ENCODE results near the gene CA12.

Gene CA12

DNA sequence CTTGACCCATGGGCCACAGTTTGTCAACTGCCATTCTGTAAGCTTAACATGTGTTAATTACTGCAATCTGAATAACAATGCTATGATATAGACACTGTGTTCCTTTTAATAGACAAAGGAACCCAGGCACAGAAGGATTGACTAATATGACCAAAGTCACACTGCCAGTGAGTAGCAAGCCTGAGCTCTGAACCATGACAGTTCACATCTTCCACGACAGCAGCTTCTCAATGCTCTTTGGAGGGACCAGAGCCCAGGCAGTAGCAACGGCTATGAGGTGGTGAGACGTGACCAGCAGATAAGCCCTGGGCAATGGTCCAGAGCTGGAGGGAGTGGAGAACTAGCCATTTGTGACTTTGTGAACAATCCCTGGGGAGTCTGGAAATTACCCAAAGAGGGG is 19.4 kb downstream of the CA12 start:
- no peak for DNase-seq (ENCODE audit: low read depth)
- TF ChIP-seq, protein P1, sequence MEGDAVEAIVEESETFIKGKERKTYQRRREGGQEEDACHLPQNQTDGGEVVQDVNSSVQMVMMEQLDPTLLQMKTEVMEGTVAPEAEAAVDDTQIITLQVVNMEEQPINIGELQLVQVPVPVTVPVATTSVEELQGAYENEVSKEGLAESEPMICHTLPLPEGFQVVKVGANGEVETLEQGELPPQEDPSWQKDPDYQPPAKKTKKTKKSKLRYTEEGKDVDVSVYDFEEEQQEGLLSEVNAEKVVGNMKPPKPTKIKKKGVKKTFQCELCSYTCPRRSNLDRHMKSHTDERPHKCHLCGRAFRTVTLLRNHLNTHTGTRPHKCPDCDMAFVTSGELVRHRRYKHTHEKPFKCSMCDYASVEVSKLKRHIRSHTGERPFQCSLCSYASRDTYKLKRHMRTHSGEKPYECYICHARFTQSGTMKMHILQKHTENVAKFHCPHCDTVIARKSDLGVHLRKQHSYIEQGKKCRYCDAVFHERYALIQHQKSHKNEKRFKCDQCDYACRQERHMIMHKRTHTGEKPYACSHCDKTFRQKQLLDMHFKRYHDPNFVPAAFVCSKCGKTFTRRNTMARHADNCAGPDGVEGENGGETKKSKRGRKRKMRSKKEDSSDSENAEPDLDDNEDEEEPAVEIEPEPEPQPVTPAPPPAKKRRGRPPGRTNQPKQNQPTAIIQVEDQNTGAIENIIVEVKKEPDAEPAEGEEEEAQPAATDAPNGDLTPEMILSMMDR (IDR thresholded peaks at IDR 0.05; ENCODE audit: control insufficient read depth, insufficient read depth, low read depth, low read length, missing control alignments) = no peak
- no peak overlapping the region for H3K4me3 ChIP-seq (ENCODE audit: control insufficient read depth, low read depth, low read length)

DNA sequence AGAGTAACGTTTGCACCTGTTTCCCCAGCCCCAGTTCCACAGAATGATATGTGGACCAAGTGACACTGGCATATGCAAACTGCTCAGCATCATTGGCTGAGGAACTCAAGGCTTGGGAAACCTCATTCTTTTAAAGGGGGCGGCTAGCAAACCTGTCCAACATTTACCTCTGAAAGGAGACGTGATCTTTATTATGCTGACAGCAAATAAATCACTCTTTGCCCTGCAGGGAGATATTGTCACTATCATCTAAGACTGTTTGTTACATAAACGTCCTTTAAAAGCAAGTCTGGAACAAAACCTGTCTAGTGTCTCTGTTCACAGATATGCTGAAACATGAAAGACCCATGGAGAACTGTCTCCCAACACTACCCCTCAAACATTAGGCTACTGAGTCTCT is 21.5 kb downstream of the CA12 start:
- no peak overlapping the region for H3K4me3 ChIP-seq (ENCODE audit: control insufficient read depth, low read depth, low read length)
- DNase-seq (ENCODE audit: low read depth) = no peak
- TF ChIP-seq, protein P1 (IDR thresholded peaks at IDR 0.05; ENCODE audit: control insufficient read depth, insufficient read depth, low read depth, low read length, missing control alignments) = no peak

DNA sequence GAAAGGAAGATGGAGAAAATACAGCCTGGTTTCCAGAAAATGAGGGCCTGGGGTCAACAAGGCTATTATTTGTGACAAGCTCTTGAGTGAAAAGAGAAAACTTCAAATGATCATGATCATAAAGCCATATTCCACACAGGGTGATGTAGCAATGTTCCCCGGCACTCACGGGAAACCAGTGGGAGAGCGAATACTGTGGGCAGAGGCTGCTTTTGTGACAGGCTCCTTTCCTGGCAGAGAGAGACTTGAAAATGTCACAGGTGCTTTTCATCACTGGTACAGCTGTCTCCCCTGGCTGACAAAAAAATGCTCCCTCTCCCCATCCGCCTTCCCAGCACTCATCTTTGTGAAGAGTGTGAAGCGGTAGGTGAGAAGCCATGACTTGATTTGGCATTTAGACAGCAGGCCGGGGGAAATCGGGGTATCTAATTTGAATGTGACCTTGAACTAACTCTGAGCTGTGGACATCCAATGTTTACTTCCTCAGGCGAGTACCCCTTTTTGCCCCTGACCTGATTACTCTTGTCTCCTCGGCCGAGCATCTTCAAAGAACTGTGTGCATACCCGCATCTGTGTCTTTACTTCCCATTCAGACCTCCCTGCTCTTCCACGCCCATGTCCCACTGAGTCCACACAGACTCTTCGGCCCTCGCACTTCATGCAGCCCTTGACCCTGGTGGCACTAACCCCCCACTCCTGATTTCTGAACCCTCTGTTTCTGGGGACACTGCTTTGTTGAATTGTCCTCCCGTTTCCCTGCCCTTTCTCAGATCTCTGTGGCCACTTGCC is 23.2 kb downstream of the CA12 start:
- TF ChIP-seq, protein P1 (IDR thresholded peaks at IDR 0.05; ENCODE audit: control insufficient read depth, insufficient read depth, low read depth, low read length, missing control alignments) = no peak
- H3K4me3 ChIP-seq (ENCODE audit: control insufficient read depth, low read depth, low read length) = no peak overlapping the region
- no peak for DNase-seq (ENCODE audit: low read depth)

DNA sequence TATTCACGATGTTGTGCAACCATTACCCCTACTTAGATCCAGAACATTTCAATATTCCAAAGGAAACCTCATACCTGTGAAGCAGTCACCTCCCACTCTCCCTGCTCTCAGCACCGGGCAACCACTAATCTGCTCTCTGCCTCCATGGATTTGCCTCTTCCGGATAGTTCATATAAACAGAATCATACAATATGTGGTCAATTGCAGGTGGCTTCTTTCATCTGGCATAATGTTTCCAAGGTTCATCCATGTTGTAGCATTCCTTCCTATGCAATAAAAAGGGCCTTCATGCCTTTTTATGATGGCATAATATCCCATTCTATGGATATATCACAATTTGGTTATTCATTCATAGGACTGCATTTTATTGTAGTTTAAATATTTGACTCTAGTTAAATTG is 23.9 kb downstream of the CA12 start:
- no peak for DNase-seq (ENCODE audit: low read depth)

DNA sequence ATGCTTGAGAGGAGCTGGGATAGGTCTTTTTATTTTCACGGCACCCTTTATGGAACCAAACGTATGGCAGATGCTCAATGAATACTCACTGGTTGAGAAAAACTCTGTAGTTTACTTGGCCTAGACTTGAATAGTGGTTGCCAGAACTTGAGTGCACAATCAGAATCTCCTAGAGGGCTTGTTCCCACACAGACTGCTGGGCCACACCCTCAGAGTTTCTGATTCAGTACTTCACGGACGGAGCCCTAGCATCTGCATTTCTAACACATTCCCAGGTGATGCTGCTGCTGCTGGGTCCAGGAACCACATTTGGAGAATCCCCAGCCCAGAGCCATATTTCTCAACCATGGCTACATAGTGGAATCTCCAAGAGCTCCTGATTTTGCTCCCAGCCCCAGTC is 24.6 kb downstream of the CA12 start:
- TF ChIP-seq, protein P1 (IDR thresholded peaks at IDR 0.05; ENCODE audit: control insufficient read depth, insufficient read depth, low read depth, low read length, missing control alignments) = no peak
- H3K4me3 ChIP-seq (ENCODE audit: control insufficient read depth, low read depth, low read length) = no peak overlapping the region
- DNase-seq (ENCODE audit: low read depth) = no peak

More for the DNA sequence above, 23.9 kb downstream of the CA12 start:
- TF ChIP-seq, protein P1 (IDR thresholded peaks at IDR 0.05; ENCODE audit: control insufficient read depth, insufficient read depth, low read depth, low read length, missing control alignments) = no peak
- no peak overlapping the region for H3K4me3 ChIP-seq (ENCODE audit: control insufficient read depth, low read depth, low read length)

DNA sequence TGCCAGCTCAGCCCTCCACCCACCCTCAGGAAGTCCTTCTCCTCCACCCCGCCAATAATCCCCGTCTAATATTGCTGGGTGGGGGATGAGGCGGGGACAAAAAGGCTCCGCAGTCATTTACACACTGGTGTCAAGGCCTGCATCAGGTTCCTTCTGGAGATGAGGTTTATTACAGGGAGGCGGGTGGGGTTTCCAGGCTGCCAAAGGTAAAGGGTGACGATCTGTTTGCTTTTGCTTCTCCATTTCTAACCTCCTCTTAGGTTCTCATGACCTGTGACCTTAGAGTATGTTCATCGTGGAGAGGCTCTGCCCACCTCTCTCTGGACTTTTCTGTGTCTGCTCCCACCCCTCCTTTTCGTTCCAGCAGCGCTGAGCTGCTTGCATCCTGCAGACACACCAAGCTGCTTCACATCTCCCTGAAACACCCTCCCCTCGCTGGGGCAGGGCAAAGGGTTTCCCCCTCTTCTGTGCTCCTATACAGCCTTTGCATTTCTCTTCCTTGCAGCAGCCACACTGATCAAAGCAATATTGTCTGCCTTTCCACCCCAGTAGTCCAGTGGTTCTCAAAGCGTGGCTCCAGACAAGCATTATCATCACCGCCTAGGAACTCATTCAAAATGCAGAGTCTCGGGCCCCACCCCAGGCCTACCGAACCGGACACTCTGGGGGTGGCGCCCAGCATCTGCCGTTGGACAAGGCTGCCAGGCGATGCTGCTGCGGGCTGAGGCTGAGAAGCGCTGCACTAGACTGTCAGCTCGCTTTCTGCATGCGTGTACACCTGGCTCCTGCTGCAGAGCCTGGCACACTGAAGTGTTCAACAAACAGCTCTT is 26.6 kb downstream of the CA12 start:
- TF ChIP-seq, protein P1 (IDR thresholded peaks at IDR 0.05; ENCODE audit: control insufficient read depth, insufficient read depth, low read depth, low read length, missing control alignments) = no peak
- H3K4me3 ChIP-seq (ENCODE audit: control insufficient read depth, low read depth, low read length) = no peak overlapping the region
- no peak for DNase-seq (ENCODE audit: low read depth)

Measured in AG09309 (cell line).